ENCODE data around the gene DSCAML1.

The DSCAML1 gene

GRCh38 chr11:117434481-117434880 lies 362.5 kb downstream of the DSCAML1 start:
- no peak for TF ChIP-seq CTCF (conservative IDR thresholded peaks at IDR 0.05)
- no peak overlapping the region for H3K27ac ChIP-seq

GRCh38 chr11:117433717-117434116 lies 363.3 kb downstream of the DSCAML1 start:
- no peak overlapping the region for H3K27ac ChIP-seq
- TF ChIP-seq CTCF (conservative IDR thresholded peaks at IDR 0.05) = no peak

- no peak overlapping the region for H3K27ac ChIP-seq
- no peak for TF ChIP-seq CTCF (conservative IDR thresholded peaks at IDR 0.05)
Measured at GRCh38 chr11:117431436-117431835, 365.6 kb downstream of the DSCAML1 start.

- no peak overlapping the region for H3K27ac ChIP-seq
- TF ChIP-seq CTCF (conservative IDR thresholded peaks at IDR 0.05) = no peak
Measured at GRCh38 chr11:117430293-117430955, 366.6 kb downstream of the DSCAML1 start.

- H3K27ac ChIP-seq = no peak overlapping the region
- TF ChIP-seq CTCF (conservative IDR thresholded peaks at IDR 0.05) = no peak
Measured at GRCh38 chr11:117428856-117429229, 368.2 kb downstream of the DSCAML1 start.

GRCh38 chr11:117428186-117428855 lies 368.7 kb downstream of the DSCAML1 start:
- TF ChIP-seq CTCF (conservative IDR thresholded peaks at IDR 0.05) = no peak
- H3K27ac ChIP-seq = no peak overlapping the region

GRCh38 chr11:117427356-117427874 lies 369.6 kb downstream of the DSCAML1 start:
- TF ChIP-seq CTCF (conservative IDR thresholded peaks at IDR 0.05) = no peak
- no peak overlapping the region for H3K27ac ChIP-seq

All from VCaP (cell line).